Subcutaneous abdominal adipose tissue (tissue), 5 donors: ENCODE measurements around the gene CLHC1.
"Not testable (repeated sequence)": the region's sequence is repeated elsewhere in the genome, so short reads cannot be mapped to it uniquely, and the experiment has no call there.

ENCODE experiments used
- H3K27ac ChIP-seq: one replicate; pipeline ENCODE4 v1.7.0; 2013; ENCODE audit warnings: low read depth, mild to moderate bottlenecking, inconsistent platforms, low read length, moderate library complexity
- H3K27me3 ChIP-seq, 5 donors: one replicate each; pipeline ENCODE4 v1.7.0; 2013; ENCODE audit warnings: low read length in 5 of 5, inconsistent platforms in 1 of 5; ENCODE audit not compliant: control insufficient read depth in 5 of 5, insufficient read depth in 4 of 5
- H3K36me3 ChIP-seq, 5 donors: one replicate each; pipeline ENCODE4 v1.7.0; 2013; ENCODE audit warnings: low read length in 5 of 5; ENCODE audit not compliant: control insufficient read depth in 5 of 5, insufficient read depth in 5 of 5
- H3K4me1 ChIP-seq, 5 donors: one replicate each; pipeline ENCODE4 v1.7.0; 2013; ENCODE audit warnings: low read length in 5 of 5, mild to moderate bottlenecking in 3 of 5, moderate library complexity in 1 of 5; ENCODE audit not compliant: control insufficient read depth in 5 of 5, insufficient read depth in 5 of 5
- H3K4me3 ChIP-seq, 5 donors: one replicate each; pipeline ENCODE4 v1.7.0; 2013; ENCODE audit warnings: low read length in 5 of 5, low read depth in 1 of 5
- H3K9ac ChIP-seq, 5 donors: one replicate each; pipeline ENCODE4 v1.7.0; 2013; ENCODE audit warnings: low read length in 5 of 5, mild to moderate bottlenecking in 4 of 5, moderate library complexity in 3 of 5
- H3K9me3 ChIP-seq, 5 donors: one replicate each; pipeline ENCODE4 v1.7.0; 2013; ENCODE audit warnings: low read length in 5 of 5; ENCODE audit not compliant: control insufficient read depth in 5 of 5
- donor health status: healthy.
- donor health status: healthy.
- donor health status: healthy.
- donor health status: healthy.
- donor health status: healthy.

The CLHC1 gene

GRCh38 chr2:55146263-55146662, 85.8 kb downstream of the CLHC1 start:
- no peak overlapping the region for H3K9ac ChIP-seq
- H3K27me3 ChIP-seq: no peaks in the 10 kb centered on the region
- H3K36me3 ChIP-seq: no peaks in the 10 kb centered on the region
- no peaks in the 10 kb centered on the region for H3K9me3 ChIP-seq
- no peak overlapping the region for H3K4me3 ChIP-seq
- H3K27ac ChIP-seq: no peak overlapping the region
- peaks cover 0 to 9% (median 0%) of the 10 kb centered on the region in 5 donors for H3K4me1 ChIP-seq

- Histone ChIP-seq H3K27me3 (no peaks in the 10 kb centered on the region), H3K4me1 (peaks cover 0 to 9% (median 0%) of the 10 kb centered on the region in 5 donors), H3K9me3 (no peaks in the 10 kb centered on the region), H3K36me3 (no peaks in the 10 kb centered on the region), H3K4me3 (no peak overlapping the region), H3K27ac (no peak overlapping the region), H3K9ac (no peak overlapping the region)
Measured at GRCh38 chr2:55144922-55145820, 86.9 kb downstream of the CLHC1 start.

- not testable (repeated sequence) for H3K36me3 ChIP-seq, H3K4me3 ChIP-seq, H3K27ac ChIP-seq, H3K27me3 ChIP-seq, H3K9me3 ChIP-seq, H3K9ac ChIP-seq
- peaks cover 0 to 11% (median 6%) of the 10 kb centered on the region in 5 donors for H3K4me1 ChIP-seq
Measured at GRCh38 chr2:55143706-55144105, 88.4 kb downstream of the CLHC1 start.

GRCh38 chr2:55142518-55142917, 89.6 kb downstream of the CLHC1 start:
- Histone ChIP-seq H3K9ac (no peak overlapping the region), H3K27me3 (no peaks in the 10 kb centered on the region), H3K4me3 (no peak overlapping the region), H3K9me3 (no peaks in the 10 kb centered on the region), H3K4me1 (peaks cover 0 to 13% (median 12%) of the 10 kb centered on the region in 5 donors), H3K27ac (no peak overlapping the region), H3K36me3 (no peaks in the 10 kb centered on the region)

GRCh38 chr2:55141572-55142413, 90.3 kb downstream of the CLHC1 start:
- Histone ChIP-seq H3K36me3 (no peaks in the 10 kb centered on the region), H3K27ac (no peak overlapping the region), H3K9me3 (no peaks in the 10 kb centered on the region), H3K4me3 (no peak overlapping the region), H3K4me1 (peaks cover 0 to 21% (median 18%) of the 10 kb centered on the region in 5 donors), H3K27me3 (no peaks in the 10 kb centered on the region), H3K9ac (no peak overlapping the region)

- Histone ChIP-seq H3K36me3 (no peaks in the 10 kb centered on the region), H3K27ac (no peak overlapping the region), H3K27me3 (no peaks in the 10 kb centered on the region), H3K9ac (no peak overlapping the region), H3K9me3 (no peaks in the 10 kb centered on the region), H3K4me3 (no peak overlapping the region), H3K4me1 (peaks cover 4 to 30% (median 27%) of the 10 kb centered on the region in 5 donors)
Measured at GRCh38 chr2:55140316-55141219, 91.5 kb downstream of the CLHC1 start.

GRCh38 chr2:55139305-55139704, 92.8 kb downstream of the CLHC1 start:
- Histone ChIP-seq H3K36me3 (no peaks in the 10 kb centered on the region), H3K27ac (no peak overlapping the region), H3K9me3 (no peaks in the 10 kb centered on the region), H3K4me3 (no peak overlapping the region), H3K4me1 (peaks cover 6 to 36% (median 33%) of the 10 kb centered on the region in 5 donors), H3K27me3 (no peaks in the 10 kb centered on the region), H3K9ac (no peak overlapping the region)

- Histone ChIP-seq H3K27ac (peak overlapping the region; percentile 82), H3K36me3 (no peaks in the 10 kb centered on the region), H3K9me3 (no peaks in the 10 kb centered on the region), H3K4me1 (peaks cover 7 to 41% (median 36%) of the 10 kb centered on the region in 5 donors), H3K27me3 (no peaks in the 10 kb centered on the region), H3K9ac (no peak overlapping the region), H3K4me3 (no peak overlapping the region)
Measured at GRCh38 chr2:55138882-55139229, 93.2 kb downstream of the CLHC1 start.

- Histone ChIP-seq H3K4me3 (no peak overlapping the region), H3K9me3 (no peaks in the 10 kb centered on the region), H3K4me1 (peaks cover 7 to 46% (median 40%) of the 10 kb centered on the region in 5 donors), H3K9ac (no peak overlapping the region), H3K27ac (peak overlapping the region; percentile 82), H3K36me3 (no peaks in the 10 kb centered on the region), H3K27me3 (no peaks in the 10 kb centered on the region)
Measured at GRCh38 chr2:55138014-55138881, 93.8 kb downstream of the CLHC1 start.
